KMS-11 (cell line): ENCODE data around the gene MAML3.

Source experiments
- H2AFZ ChIP-seq: fragments of 200-600 bp; sonication (generic); 2 replicates; pipeline ENCODE4 v1.6.1; 2016; ENCODE audit warnings: antibody characterized with exemption, mixed run types, low read depth
- H3K27ac ChIP-seq: fragments of 200-600 bp; sonication (generic); 2 replicates; pipeline ENCODE4 v1.6.1; 2016; ENCODE audit warnings: mild to moderate bottlenecking, mixed run types
- H3K27me3 ChIP-seq: fragments of 200-600 bp; sonication (generic); 2 replicates; pipeline ENCODE4 v1.6.1; 2017; ENCODE audit warnings: mild to moderate bottlenecking, low read depth, mixed run types, moderate library complexity; ENCODE audit not compliant: insufficient read depth
- H3K36me3 ChIP-seq: fragments of 200-600 bp; sonication (generic); 2 replicates; pipeline ENCODE4 v1.6.1; 2017; ENCODE audit warnings: mild to moderate bottlenecking, mixed run types; ENCODE audit not compliant: insufficient read depth
- H3K4me1 ChIP-seq: fragments of 200-600 bp; sonication (generic); 2 replicates; pipeline ENCODE4 v1.6.1; 2016; ENCODE audit warnings: mild to moderate bottlenecking, low read depth, mixed run types; ENCODE audit not compliant: poor library complexity, severe bottlenecking
- H3K4me2 ChIP-seq: fragments of 200-600 bp; sonication (generic); 2 replicates; pipeline ENCODE4 v1.7.0; 2016; ENCODE audit warnings: mild to moderate bottlenecking, mixed run types
- H3K4me3 ChIP-seq: fragments of 200-600 bp; sonication (generic); IDR thresholded peaks from 2 replicates; pipeline ENCODE4 v1.6.1; 2017; ENCODE audit warnings: low read depth, low read length, mixed read lengths; ENCODE audit not compliant: insufficient read depth
- H3K79me2 ChIP-seq: fragments of 200-600 bp; sonication (generic); 2 replicates; pipeline ENCODE4 v1.6.1; 2016; ENCODE audit warnings: low read depth, mixed run types; ENCODE audit not compliant: insufficient read depth
- H3K9ac ChIP-seq: fragments of 200-600 bp; sonication (generic); 2 replicates; pipeline ENCODE4 v1.6.1; 2016; ENCODE audit warnings: mild to moderate bottlenecking, mixed run types
- H4K20me1 ChIP-seq: fragments of 200-600 bp; sonication (generic); 2 replicates; pipeline ENCODE4 v1.6.1; 2016; ENCODE audit warnings: mild to moderate bottlenecking, mixed run types; ENCODE audit not compliant: insufficient read depth
- CTCF ChIP-seq: fragments of 200-600 bp; sonication (generic); conservative IDR thresholded peaks from 2 replicates; pipeline ENCODE4 v1.6.1; 2017; ENCODE audit warnings: low read depth, mild to moderate bottlenecking, antibody characterized with exemption, low read length, moderate library complexity, mixed read lengths

MAML3 gene

GRCh38 chr4:140090215-140090731 lies 63.7 kb downstream of the MAML3 start:
- Histone ChIP-seq H2AFZ (no peak overlapping the region), H3K36me3 (no peaks in the 10 kb centered on the region), H3K4me3 (no peak overlapping the region), H3K4me1 (no peaks in the 10 kb centered on the region), H3K9ac (no peak overlapping the region), H3K79me2 (no peaks in the 10 kb centered on the region), H3K27me3 (no peaks in the 10 kb centered on the region), H4K20me1 (no peaks in the 10 kb centered on the region), H3K4me2 (no peak overlapping the region), H3K27ac (no peak overlapping the region)
- TF ChIP-seq CTCF: no peak

GRCh38 chr4:140089216-140089615 lies 64.8 kb downstream of the MAML3 start:
- Histone ChIP-seq H2AFZ (no peak overlapping the region), H3K4me3 (no peak overlapping the region), H3K9ac (no peak overlapping the region), H3K4me2 (no peak overlapping the region), H4K20me1 (no peaks in the 10 kb centered on the region), H3K79me2 (no peaks in the 10 kb centered on the region), H3K36me3 (no peaks in the 10 kb centered on the region), H3K27me3 (no peaks in the 10 kb centered on the region), H3K4me1 (no peaks in the 10 kb centered on the region), H3K27ac (no peak overlapping the region)
- TF ChIP-seq CTCF: no peak

- H3K4me2 ChIP-seq: no peak overlapping the region
- no peak overlapping the region for H3K4me3 ChIP-seq
- H3K9ac ChIP-seq: no peak overlapping the region
- no peaks in the 10 kb centered on the region for H4K20me1 ChIP-seq
- no peak overlapping the region for H3K27ac ChIP-seq
- TF ChIP-seq CTCF: no peak
- no peak overlapping the region for H2AFZ ChIP-seq
- no peaks in the 10 kb centered on the region for H3K36me3 ChIP-seq
- no peaks in the 10 kb centered on the region for H3K27me3 ChIP-seq
- H3K4me1 ChIP-seq: no peaks in the 10 kb centered on the region
- H3K79me2 ChIP-seq: no peaks in the 10 kb centered on the region
Measured at GRCh38 chr4:140088323-140088967, 65.5 kb downstream of the MAML3 start.

- Histone ChIP-seq H3K79me2 (no peaks in the 10 kb centered on the region), H3K9ac (no peak overlapping the region), H3K27me3 (no peaks in the 10 kb centered on the region), H3K4me3 (no peak overlapping the region), H3K36me3 (no peaks in the 10 kb centered on the region), H3K4me2 (no peak overlapping the region), H3K4me1 (no peaks in the 10 kb centered on the region), H4K20me1 (no peaks in the 10 kb centered on the region), H2AFZ (no peak overlapping the region), H3K27ac (no peak overlapping the region)
- no peak for TF ChIP-seq CTCF
Measured at GRCh38 chr4:140085881-140086280, 68.1 kb downstream of the MAML3 start.
